HG03175 (cell line): ENCODE measurements around the gene SPEN.
"Not testable (repeated sequence)": the region's sequence is repeated elsewhere in the genome, so short reads cannot be mapped to it uniquely, and the experiment has no call there.

ENCODE experiments used
- ATAC-seq: cut with Tn5 transposase; IDR thresholded peaks from one replicate; pipeline ENCODE4 v1.9.1; 2021; ENCODE audit warnings: mild to moderate bottlenecking, moderate library complexity; ENCODE audit not compliant: unreplicated experiment

The SPEN gene

DNA sequence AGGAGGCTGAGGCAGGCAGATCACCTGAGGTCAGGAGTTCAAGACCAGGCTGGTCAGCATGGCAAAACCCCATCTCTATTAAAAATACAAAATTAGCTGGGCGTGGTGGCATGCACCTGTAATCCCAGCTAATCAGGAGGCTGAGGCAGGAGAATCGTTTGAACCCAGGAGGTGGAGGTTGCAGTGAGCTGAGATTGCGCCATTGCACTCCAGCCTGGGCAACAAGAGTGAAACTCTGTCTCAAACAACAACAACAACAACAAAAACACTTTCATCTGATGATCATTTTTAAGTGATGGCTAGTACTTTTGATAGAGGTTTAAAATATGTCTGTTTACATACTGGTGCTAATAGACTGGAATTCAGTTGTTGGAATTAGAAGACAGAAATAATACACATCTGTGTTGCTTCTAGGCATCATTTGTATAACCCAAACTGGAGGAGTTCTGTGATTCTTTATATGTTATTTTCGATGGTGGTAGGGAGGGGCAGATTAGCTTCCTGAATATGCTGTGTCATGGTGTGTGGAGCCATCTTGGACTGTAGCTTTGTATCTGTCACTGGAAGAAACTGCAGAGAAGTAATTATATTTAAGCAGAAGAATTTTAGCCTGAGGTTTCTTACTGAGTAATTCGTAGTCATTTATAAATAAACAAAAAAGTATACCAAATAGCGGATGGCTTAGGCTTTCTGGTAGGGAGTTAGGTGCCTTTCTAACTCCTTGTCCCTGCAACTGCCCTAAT is 45.5 kb downstream of the SPEN start:
- not testable (repeated sequence) for ATAC-seq

DNA sequence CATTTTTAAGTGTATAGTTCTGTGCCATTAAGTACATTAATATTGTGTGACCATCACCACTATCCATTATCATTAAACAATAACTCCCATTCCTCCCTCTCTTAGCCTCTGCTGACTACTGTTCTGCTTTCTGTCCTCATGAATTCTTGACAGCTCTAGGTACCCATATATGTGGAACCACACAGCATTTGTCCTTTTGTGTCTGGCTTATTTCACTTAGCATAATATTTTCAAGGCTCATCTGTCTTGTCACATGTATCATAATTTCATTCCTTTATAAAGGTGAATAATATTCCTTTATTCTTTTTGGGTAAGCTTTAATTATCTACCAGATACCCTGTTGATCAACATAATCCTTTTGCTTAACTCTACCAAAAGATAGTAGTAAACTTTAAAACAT is 47.7 kb downstream of the SPEN start:
- no peak for ATAC-seq

DNA sequence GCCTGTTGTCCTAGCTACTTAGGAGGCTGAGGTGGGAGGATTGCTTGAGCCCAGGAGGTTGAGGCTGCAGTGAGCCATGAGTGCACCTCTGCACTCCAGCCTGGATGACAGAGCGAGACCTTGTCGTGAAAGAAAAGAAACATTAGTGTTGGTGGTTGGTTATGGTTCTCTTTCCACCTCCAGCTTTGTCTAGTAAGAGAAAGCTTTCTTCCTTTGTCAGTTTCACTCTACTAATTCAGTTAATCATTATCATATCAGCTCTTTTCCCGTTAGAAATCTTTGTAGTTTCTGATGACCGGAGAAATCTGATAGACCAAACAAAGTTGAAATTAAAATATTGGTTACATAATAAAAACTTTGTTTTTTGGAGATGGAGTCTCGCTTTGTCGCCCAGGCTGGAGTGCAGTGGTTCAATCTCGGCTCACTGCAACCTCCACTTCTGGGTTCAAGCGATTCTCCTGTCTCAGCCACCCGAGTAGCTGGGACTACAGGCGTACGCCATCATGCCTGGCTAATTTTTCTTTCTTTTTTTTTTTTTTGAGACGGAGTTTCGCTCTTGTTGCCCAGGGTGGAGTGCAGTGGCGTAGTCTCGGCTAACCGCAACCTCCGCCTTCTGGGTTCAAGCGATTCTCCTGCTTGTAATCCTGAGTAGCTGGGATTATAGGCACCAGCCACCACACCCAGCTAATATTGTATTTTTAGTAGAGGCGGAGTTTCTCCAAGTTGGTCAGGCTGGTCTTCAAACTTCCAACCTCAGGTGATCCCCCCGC is 49.5 kb downstream of the SPEN start:
- not testable (repeated sequence) for ATAC-seq

DNA sequence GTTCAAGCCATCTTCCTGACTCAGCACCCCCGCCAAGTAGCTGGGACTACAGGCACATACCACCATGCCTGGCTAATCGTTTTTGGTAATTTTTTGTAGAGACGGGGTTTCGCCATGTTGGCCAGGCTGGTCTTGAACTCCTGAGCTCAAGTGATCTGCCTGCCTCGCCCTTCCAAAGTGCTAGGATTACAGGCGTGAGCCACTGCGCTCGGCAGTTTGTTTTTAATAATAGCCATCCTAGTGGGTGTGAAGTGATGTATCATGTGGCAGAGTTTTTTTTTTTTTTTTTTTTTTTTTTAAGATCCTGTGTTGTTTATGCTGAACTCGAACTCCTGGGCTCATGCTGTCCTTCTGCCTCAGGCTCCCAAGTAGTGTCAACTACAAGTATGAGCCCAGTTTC is 51.8 kb downstream of the SPEN start:
- no peak for ATAC-seq

DNA sequence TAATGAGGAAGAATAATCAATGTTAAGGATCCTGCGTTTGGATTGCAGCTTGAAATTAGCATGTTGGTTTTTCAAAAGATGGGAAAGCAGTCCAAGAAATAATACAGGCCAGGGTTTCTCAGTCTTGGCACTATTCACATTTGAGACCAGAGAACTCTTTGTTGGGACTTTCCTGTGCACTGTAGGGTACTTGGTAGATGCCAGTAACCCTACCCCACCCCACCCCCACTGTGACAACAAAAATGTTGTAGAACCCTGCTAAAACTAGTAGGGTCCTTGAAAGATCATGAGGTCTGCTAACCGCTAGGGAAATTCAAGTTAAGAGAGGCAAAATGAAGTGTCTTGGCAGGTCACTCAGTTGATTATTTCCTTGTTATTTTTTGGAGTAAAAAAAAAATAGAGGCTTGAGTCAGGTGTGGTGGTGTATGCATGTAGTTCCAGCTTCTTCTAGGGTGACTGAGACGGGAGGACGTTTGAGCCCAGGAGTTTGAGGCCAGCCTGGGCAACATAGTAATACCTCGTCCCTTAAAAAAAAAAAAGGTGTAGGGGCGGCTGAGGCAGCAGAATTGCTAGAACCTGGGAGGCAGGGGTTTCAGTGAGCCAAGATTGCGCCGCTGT is 53.3 kb downstream of the SPEN start:
- no peak for ATAC-seq

DNA sequence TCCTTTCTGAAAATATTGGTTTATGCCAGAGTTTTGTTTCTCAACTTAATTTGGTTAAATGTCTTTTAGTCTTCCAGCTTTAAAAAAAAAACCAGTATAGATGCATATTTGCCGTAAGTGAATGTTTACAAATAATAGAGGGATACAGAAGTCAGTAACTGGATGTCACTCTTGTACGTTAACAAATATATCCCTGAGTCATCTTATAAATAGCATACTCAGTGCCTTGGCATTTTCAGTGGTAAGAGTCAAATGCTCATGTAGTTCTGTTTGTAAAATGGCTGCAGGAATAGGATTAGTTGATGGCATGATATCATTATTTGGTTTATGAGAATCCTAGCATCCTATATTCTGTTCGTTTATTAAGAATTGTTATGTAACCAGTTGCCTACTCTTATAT is 55.4 kb downstream of the SPEN start:
- no peak for ATAC-seq

DNA sequence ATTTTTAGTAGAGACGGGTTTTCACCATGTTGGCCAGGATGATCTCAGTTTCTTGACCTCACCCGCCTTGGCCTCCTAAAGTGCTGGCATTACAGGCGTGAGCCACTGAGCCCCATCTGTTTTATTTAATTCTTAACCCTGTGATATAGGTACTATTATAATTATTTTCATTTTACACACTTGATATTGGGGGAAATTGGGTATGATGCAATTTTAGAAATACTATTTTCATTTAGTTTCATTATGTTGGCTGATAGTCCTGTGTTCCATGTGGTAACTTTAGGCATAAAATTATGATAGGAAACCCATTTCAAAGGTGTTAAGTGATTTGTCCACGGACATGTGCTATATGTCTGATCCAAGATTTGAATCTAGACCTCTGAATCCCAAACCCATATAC is 61.1 kb downstream of the SPEN start:
- no peak for ATAC-seq

DNA sequence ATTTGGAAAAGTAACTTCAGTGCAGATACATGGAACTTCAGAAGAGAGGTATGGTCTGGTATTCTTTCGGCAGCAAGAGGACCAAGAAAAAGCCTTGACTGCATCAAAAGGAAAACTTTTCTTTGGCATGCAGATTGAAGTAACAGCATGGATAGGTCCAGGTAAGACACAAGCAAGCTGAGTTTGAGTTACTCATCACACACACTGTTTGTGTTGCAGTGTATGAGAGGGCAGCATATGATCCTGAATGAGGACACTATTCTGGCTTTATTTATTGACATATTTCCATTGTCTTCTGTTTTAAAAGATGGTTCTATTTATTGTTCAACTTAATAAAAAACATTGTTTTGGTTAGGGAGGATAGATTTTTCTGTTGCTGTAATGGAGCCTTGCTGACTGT is 63.6 kb downstream of the SPEN start:
- no peak for ATAC-seq

DNA sequence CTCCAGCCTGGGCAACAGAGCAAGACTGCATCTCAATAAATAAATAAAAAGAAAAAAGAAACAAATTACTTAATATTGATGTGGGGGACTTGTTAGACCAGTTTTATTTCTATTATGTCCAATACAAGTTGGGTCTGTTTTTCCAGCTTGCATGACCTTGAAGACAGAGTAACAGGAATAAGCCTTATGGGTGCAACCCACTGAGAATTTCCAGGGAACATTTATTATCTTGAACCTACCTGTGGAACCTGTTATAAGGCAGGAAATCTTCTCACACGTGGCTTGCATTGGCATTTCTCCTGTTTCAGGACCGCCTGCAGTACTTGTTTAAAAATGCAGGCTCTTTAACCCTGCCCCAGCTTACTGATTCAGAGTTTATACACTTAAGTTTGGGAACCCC is 64.4 kb downstream of the SPEN start:
- ATAC-seq: no peak

DNA sequence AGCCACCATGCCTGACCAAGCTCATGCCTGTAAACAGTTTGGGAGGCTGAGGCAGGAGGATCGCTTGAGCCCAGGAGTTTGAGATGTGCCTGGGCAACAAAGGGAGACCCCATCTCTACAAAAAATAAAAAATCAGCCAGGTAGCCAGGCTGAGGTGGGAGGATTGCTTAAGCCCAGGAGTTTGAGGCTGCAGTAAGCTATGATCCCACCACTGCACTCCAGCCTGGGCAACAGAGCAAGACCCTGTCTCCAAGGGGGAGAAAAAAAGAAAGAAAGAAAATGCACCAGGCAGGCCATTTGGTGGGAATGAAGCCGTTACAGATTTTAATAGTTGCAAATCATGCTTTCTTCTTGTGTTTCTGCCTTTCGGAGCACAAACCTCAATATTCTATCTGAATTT is 66.1 kb downstream of the SPEN start:
- ATAC-seq: not testable (repeated sequence)

DNA sequence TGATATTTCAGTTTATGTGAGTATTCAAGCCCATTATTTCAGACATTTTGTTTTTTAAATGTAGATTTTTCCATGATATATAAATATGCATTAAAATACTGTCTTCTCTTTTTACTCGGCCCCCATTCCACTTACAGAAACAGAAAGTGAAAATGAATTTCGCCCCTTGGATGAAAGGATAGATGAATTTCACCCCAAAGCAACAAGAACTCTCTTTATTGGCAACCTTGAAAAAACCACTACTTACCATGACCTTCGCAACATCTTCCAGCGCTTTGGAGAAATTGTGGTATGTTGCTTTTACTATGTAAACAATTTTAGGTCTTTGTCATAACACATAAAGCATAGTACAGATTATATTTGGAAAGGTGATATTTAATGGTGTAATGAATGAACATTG is 68.5 kb downstream of the SPEN start:
- ATAC-seq: no peak

DNA sequence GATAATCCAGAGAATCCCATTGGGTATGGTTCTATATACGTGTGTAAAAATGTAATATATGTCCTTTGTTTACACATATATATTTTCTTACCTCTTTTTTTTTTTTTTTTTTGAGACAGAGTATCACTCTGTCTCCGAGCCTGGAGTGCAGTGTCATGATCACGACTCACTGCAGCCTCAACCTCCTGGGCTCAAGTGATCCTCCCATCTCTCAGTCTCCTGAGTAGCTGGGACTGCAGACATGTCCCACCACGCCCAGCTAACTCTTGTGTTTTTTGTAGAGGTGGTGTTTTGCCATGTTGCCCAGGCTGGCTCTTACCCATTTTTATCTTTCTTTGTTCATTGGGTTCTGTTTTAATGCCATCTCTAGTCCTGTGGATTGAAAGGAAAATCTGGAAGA is 68.9 kb downstream of the SPEN start:
- ATAC-seq: no peak

DNA sequence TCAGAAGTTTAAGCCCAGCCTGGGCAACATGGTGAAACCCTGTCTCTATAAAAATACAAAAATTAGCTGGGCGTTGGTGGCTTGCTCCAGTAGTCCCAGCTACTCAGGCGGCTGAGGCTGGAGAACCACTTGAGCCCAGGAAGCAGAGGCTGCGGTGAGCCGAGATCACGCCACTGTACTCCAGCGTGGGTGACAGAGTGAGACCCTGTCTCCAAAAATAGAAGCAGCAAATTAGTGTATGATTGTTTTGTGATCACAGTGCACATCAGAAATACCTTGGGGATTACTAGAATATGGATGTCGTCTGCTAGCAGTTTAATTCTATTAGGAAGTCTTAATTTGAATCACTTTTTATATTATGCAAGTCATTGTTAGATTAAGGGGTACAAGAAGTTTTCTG is 69.4 kb downstream of the SPEN start:
- no peak for ATAC-seq

DNA sequence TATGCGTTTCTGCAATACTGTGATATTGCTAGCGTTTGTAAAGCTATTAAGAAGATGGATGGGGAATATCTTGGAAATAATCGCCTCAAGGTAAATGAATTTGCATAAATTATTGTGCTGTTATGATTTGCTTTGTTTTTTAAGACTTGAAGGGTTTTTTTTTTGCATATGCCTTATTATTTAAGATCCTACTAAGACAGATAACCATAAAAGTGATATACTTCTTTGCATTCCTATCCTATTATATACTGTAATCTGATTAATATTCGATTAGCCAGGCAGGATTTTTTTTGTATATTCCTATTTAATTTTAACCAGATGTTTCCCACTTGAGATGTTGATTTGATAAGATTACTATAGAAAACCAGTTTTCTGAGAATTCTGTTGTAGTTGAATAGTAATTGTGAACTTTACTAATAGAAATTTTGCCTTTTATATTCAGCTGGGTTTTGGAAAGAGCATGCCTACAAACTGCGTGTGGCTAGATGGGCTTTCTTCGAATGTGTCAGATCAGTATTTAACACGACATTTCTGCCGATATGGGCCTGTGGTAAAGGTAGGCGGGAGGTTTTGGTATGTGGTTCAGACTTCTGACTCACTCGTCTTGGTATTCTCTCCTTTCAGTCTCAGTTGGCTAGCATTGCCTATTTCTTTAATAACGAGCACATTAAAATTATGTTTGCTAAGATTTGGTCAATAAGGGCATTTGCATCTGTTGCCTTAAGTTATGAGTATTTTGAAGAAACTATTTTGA is 71.6 kb downstream of the SPEN start:
- ATAC-seq: peak; percentile 82

DNA sequence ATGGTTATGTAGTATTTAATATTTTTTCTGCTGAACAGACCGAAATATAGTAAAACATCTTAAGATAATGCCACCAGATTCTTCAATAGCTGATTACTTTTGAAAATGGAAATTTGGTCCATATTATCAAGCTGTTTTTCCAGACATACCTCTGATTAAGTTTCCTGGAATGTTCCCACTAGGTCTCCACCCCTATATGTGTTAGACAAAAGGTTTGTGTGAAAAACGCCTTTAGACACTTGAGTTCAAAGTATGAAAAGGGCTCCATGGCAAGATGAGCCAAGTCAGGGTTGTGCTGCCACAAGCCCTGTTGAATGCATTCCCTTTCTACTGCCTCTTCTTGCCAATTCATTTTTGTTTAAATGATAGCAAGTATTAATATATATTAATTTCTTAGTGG is 75.7 kb downstream of the SPEN start:
- no peak for ATAC-seq

DNA sequence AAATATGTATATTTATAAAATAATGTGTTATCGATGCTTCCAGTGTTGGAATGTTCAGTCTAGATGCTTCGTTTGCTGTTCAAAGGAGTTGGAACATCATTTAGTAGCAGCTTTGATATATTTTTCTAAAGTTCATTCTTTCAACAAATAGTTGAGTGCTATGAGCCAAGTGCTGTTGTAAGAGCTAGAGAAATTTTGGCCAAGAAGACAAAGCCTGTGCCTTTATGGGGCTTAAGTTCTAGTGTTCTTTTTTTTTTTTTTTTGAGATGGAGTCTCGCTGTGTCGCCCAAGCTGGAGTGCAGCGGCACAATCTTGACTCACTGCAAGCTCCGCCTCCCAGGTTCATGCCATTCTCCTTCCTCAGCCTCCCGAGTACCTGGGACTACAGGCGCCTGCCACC is 78.9 kb downstream of the SPEN start:
- not testable (repeated sequence) for ATAC-seq

DNA sequence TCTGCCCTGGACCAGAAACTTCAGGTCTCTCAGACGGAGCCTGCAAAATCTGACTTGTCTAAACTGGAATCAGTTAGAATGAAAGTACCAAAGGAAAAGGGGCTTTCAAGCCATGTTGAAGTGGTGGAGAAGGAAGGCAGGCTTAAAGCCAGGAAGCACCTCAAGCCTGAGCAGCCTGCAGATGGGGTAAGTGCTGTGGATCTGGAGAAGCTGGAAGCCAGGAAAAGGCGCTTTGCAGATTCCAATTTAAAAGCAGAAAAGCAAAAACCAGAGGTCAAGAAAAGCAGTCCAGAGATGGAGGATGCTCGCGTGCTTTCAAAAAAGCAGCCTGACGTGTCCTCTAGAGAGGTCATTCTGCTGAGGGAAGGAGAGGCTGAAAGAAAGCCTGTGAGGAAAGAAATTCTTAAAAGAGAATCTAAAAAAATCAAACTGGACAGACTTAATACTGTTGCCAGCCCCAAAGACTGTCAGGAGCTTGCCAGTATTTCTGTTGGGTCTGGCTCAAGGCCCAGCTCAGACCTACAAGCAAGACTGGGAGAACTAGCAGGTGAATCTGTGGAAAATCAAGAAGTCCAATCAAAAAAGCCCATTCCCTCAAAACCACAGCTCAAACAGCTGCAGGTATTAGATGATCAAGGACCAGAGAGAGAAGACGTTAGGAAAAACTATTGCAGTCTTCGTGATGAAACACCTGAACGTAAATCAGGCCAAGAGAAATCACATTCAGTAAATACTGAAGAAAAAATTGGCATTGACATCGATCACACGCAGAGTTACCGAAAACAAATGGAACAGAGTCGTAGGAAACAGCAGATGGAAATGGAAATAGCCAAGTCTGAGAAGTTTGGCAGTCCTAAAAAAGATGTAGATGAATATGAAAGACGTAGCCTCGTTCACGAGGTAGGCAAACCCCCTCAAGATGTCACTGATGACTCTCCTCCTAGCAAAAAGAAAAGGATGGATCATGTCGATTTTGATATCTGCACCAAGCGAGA is 81.8 kb downstream of the SPEN start:
- no peak for ATAC-seq

DNA sequence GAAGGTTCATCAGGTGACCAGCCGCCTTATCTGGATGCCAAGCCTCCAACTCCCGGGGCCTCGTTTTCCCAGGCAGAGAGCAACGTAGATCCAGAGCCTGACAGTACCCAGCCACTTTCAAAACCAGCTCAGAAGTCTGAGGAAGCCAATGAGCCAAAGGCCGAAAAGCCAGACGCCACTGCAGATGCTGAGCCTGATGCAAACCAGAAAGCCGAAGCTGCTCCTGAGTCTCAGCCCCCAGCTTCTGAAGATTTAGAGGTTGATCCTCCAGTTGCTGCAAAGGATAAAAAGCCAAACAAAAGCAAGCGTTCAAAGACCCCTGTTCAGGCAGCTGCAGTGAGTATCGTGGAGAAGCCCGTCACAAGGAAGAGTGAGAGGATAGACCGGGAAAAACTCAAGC is 83.9 kb downstream of the SPEN start:
- no peak for ATAC-seq

DNA sequence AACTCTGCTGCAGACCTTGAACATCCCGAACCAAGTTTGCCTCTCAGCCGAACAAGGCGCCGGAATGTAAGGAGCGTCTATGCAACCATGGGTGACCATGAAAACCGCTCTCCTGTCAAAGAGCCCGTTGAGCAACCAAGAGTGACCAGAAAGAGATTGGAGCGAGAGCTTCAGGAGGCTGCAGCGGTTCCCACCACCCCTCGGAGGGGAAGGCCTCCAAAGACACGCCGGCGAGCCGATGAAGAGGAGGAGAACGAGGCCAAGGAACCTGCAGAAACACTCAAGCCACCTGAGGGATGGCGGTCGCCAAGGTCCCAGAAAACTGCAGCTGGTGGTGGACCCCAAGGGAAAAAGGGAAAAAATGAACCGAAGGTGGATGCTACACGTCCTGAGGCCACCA is 84.4 kb downstream of the SPEN start:
- ATAC-seq: no peak

DNA sequence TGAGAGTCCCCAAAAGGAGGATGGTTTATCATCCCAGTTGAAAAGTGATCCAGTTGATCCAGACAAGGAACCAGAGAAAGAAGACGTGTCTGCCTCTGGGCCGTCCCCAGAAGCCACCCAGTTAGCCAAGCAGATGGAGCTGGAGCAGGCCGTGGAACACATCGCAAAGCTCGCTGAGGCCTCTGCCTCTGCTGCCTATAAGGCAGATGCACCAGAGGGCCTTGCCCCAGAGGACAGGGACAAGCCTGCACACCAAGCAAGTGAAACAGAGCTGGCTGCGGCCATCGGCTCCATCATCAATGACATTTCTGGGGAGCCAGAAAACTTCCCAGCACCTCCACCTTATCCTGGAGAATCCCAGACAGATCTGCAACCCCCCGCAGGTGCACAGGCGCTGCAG is 85.1 kb downstream of the SPEN start:
- ATAC-seq: no peak
